K562 treated with DMSO at 1 percent for 48 hours (cell line): ENCODE measurements around the gene DEPDC1B. TPM values are rescaled to one million over a fixed set of nuclear protein-coding genes. Genes with fewer than 3 reads are reported as not detected.

Experiments used
- total RNA-seq: library from RNA; unstranded; fragments of 300-600 nt; gene quantifications from 2 replicates; pipeline ENCODE4 v1.2.3, GENCODE V29; 2022; ENCODE audit warnings: low replicate concordance; ENCODE audit errors: extremely low read depth

The DEPDC1B gene, protein sequence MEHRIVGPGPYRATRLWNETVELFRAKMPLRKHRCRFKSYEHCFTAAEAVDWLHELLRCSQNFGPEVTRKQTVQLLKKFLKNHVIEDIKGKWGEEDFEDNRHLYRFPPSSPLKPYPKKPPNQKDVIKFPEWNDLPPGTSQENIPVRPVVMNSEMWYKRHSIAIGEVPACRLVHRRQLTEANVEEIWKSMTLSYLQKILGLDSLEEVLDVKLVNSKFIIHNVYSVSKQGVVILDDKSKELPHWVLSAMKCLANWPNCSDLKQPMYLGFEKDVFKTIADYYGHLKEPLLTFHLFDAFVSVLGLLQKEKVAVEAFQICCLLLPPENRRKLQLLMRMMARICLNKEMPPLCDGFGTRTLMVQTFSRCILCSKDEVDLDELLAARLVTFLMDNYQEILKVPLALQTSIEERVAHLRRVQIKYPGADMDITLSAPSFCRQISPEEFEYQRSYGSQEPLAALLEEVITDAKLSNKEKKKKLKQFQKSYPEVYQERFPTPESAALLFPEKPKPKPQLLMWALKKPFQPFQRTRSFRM
- total RNA-seq = not detected in 2 replicates

DNA sequence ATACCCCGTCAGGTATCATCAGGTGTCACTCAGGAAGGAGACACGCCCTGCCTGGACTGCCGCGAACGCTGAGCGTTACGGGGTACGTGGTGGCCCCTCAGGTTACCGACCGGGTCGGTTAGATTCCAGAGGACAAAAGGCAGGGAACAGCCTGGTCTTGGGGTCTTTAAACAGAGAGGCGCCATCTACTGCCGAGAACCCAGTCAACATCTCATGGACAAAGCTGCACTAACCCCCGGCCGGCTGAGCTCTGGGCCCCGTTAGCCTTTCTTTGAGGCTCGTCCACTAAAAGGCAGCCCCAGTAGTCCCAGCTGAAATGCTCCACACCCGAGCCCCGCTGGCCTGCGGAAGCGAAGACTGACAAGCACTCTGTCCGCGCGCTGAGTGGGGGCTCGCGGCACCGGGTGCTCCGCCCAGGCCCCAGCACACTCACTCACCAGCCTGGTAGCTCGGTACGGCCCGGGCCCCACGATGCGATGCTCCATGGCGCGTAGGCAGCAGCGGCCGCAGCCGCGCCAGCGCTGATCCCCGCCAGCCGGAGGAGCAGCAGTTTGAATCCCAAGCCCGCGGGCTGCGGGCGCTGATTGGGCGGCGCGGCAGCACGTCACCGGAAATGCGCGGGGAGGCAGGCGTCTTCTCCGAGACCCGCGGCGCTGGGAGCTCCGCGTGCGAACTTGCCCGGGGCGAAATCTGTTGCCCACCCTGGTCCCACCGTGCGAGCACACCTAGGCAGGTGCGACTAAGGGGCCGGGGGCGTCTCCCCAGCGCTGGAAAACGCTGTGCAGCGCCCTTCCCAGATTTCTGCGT, at the start of gene DEPDC1B:
TSS of gene DEPDC1B (minus strand) at position 558 of the 807 bp plus-strand sequence. CDS start at position 485, 73 bp downstream.

Other genes starting within 250 kb of the DEPDC1B start
- not detected in 2 replicates for gene ELOVL7, start 144.1 kb upstream of the DEPDC1B start, total RNA-seq
- not detected in 2 replicates for gene ERCC8, start 244.9 kb upstream of the DEPDC1B start, total RNA-seq
- not detected in 2 replicates for gene NDUFAF2, start 245.0 kb upstream of the DEPDC1B start, total RNA-seq